HCT116 (cell line): ENCODE measurements around the gene ANKRD40CL.
"Not testable (repeated sequence)": the region's sequence is repeated elsewhere in the genome, so short reads cannot be mapped to it uniquely, and the experiment has no call there.

Experiments
- CTCF ChIP-seq, 3 experiments: fragments of 200-600 bp in 1 of 3; sonication (generic) in 1 of 3; IDR thresholded peaks in 2 of 3; conservative IDR thresholded peaks in 1 of 3; 2 replicates each; pipeline ENCODE4 v1.5.1; 2012 to 2017; ENCODE audit warnings: low read depth in 2 of 3, low read length in 2 of 3, antibody characterized with exemption in 1 of 3, borderline replicate concordance in 1 of 3, control low read depth in 1 of 3, mild to moderate bottlenecking in 1 of 3, mixed read lengths in 1 of 3, mixed run types in 1 of 3, moderate library complexity in 1 of 3; ENCODE audit not compliant: insufficient read depth in 1 of 3
- POLR2A ChIP-seq: IDR thresholded peaks from 2 replicates; pipeline ENCODE4 v1.7.0; 2011; ENCODE audit warnings: borderline replicate concordance; ENCODE audit not compliant: insufficient read depth, insufficient read length; ENCODE audit errors: extremely low read depth
- SRF ChIP-seq: IDR thresholded peaks from 2 replicates; pipeline ENCODE4 v1.6.1; 2012; ENCODE audit warnings: low read depth

DNA sequence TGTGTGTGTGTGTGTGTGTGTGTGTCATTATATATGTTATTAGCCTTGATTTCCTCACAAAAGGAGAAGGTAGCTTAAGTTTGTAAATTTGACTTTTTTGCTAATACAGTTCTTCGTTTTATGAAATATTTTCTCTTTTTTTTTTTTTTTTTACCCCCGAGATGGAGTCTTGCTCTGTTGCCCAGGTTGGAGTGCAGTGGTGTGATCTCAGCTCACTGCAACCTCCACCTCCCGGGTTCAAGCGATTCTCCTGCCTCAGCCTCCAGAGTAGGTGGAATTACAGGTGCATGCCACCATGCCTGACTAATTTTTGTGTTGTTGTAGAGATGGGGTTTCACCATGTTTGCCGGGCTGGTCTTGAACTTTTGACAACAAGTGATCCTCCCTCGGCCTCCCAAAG lies 42.7 kb downstream of the ANKRD40CL start:
- not testable (repeated sequence) for TF ChIP-seq CTCF (IDR thresholded peaks at IDR 0.05 in 2 of 3, conservative IDR thresholded peaks at IDR 0.05 in 1 of 3; ENCODE audit: borderline replicate concordance in 1 of 3, insufficient read depth in 1 of 3, low read depth in 2 of 3, low read length in 2 of 3); POLR2A; SRF
